Breast epithelium (tissue), 4 donors: ENCODE results near the gene PROK2. TPM values are rescaled to one million over a fixed set of nuclear protein-coding genes. Genes with fewer than 3 reads are reported as not detected.

Experiments
- DNase-seq, 2 donors: peaks; one replicate each; pipeline ENCODE4 v3.0.0-alpha.2; 2019; ENCODE audit warnings: low spot score in 2 of 2
- H3K27ac ChIP-seq, 2 donors: fragments of 200-600 bp; sonication (generic) in 1 of 2; one replicate each; pipeline ENCODE4 v1.5.1; 2016 to 2019; ENCODE audit warnings: mild to moderate bottlenecking in 1 of 2
- H3K27me3 ChIP-seq, 2 donors: fragments of 200-600 bp; sonication (generic) in 1 of 2; one replicate each; pipeline versions ENCODE4 v1.5.1 to v1.6.0; 2017 to 2019; ENCODE audit warnings: control low read depth in 1 of 2, mild to moderate bottlenecking in 1 of 2
- H3K36me3 ChIP-seq: fragments of 200-600 bp; one replicate; pipeline ENCODE4 v1.5.1; 2019
- H3K4me1 ChIP-seq, 2 donors: fragments of 200-600 bp; sonication (generic); one replicate each; pipeline ENCODE4 v1.5.1; 2016 to 2019; ENCODE audit warnings: control low read depth in 1 of 2
- H3K4me3 ChIP-seq, 3 donors: fragments of 200-600 bp; sonication (generic); 1 replicate in 2 of 3; 2 replicates in 1 of 3; pipeline ENCODE4 v1.5.1; 2016 to 2019; ENCODE audit warnings: mild to moderate bottlenecking in 3 of 3, moderate library complexity in 2 of 3
- H3K9me3 ChIP-seq, 2 donors: fragments of 200-600 bp; sonication (generic) in 1 of 2; one replicate each; pipeline ENCODE4 v1.5.1; 2016 to 2019; ENCODE audit warnings: control low read depth in 1 of 2
- CTCF ChIP-seq, 3 donors: fragments of 450-650 bp; IDR thresholded peaks; one replicate each; pipeline ENCODE4 v1.5.1; 2016 to 2017; ENCODE audit warnings: antibody characterized with exemption in 3 of 3, mild to moderate bottlenecking in 3 of 3, moderate library complexity in 3 of 3
- POLR2A ChIP-seq: fragments of 450-650 bp; IDR thresholded peaks from one replicate; pipeline ENCODE4 v1.6.1; 2016; ENCODE audit warnings: antibody characterized with exemption, mild to moderate bottlenecking, moderate library complexity
- POLR2AphosphoS5 ChIP-seq, 3 donors: sonication (generic); formaldehyde crosslinking; IDR thresholded peaks; one replicate each; pipeline ENCODE4 v1.6.1; 2017; ENCODE audit warnings: antibody characterized with exemption in 3 of 3
- intact Hi-C: fragments of 100-400 bp; cut with DNase I; formaldehyde crosslinking; loops from one replicate; pipeline ENCODE4 v1.15.1; 2023; ENCODE audit warnings: low total_unique reads
- total RNA-seq, 3 donors: library from RNA; depleted of rRNA; stranded (reverse); fragments of >200 nt; gene quantifications; one replicate each; pipeline ENCODE4 v1.1.0, GENCODE V29; 2016

Gene PROK2
- total RNA-seq, 3 donors from 2014 or later, result not detected

- no peaks in the 10 kb centered on the region for H3K9me3 ChIP-seq
- no peaks in the 10 kb centered on the region for H3K4me1 ChIP-seq
- peak overlapping the region; percentile 83 to 87 for H3K27ac ChIP-seq
- intact Hi-C loops, result no loop called here
- no peaks in the 10 kb centered on the region for H3K27me3 ChIP-seq
- H3K4me3 ChIP-seq, result peak overlapping the region; percentile 76 to 96 (median 85)
- no peak for DNase-seq
- TF ChIP-seq POLR2AphosphoS5 (IDR thresholded peaks at IDR 0.05) (peak in 1 of 3 donors; percentile 28), CTCF (IDR thresholded peaks at IDR 0.05) (no peak)
- H3K36me3 ChIP-seq, result no peaks in the 10 kb centered on the region
These were observed 60.2 kb downstream of the PROK2 start for GRCh38 chr3:71724584-71725270.

- TF ChIP-seq POLR2AphosphoS5 (IDR thresholded peaks at IDR 0.05), result no peak
- TF ChIP-seq POLR2A, result no peak
- no peak for TF ChIP-seq CTCF (IDR thresholded peaks at IDR 0.05)
- intact Hi-C loops, result no loop called here
- Histone ChIP-seq H3K36me3 (no peaks in the 10 kb centered on the region), H3K9me3 (no peaks in the 10 kb centered on the region), H3K4me1 (no peaks in the 10 kb centered on the region), H3K27me3 (no peaks in the 10 kb centered on the region), H3K4me3 (peak overlapping the region; percentile 76 to 96 (median 85)), H3K27ac (peak overlapping the region in 1 of 2 donors; percentile 83)
- no peak for DNase-seq
These were observed 60.8 kb downstream of the PROK2 start for GRCh38 chr3:71724171-71724453.

- intact Hi-C loops, result no loop called here
- Histone ChIP-seq H3K27me3 (no peaks in the 10 kb centered on the region), H3K36me3 (no peaks in the 10 kb centered on the region), H3K4me1 (no peaks in the 10 kb centered on the region), H3K27ac (no peak overlapping the region), H3K4me3 (peak overlapping the region; percentile 76 to 96 (median 85)), H3K9me3 (no peaks in the 10 kb centered on the region)
- TF ChIP-seq CTCF (IDR thresholded peaks at IDR 0.05), result no peak
- DNase-seq, result no peak
These were observed 61.3 kb downstream of the PROK2 start for GRCh38 chr3:71723452-71724170.

- no peaks in the 10 kb centered on the region for H3K27me3 ChIP-seq
- no peak for DNase-seq
- no peaks in the 10 kb centered on the region for H3K36me3 ChIP-seq
- no peaks in the 10 kb centered on the region for H3K9me3 ChIP-seq
- no peaks in the 10 kb centered on the region for H3K4me1 ChIP-seq
- no peak overlapping the region for H3K27ac ChIP-seq
- TF ChIP-seq POLR2A (no peak), CTCF (IDR thresholded peaks at IDR 0.05) (no peak)
- intact Hi-C loops, result no loop called here
- H3K4me3 ChIP-seq, result no peak overlapping the region
These were observed 62.3 kb downstream of the PROK2 start for GRCh38 chr3:71722693-71723092.

Other genes starting within 250 kb of the PROK2 start
- gene FOXP1, start 201.4 kb downstream of the PROK2 start, total RNA-seq, result 100 to 1,000 TPM in 2 of 3 donors, 10 to 100 TPM in 1; 61.9 to 267 (median 146) TPM
- gene EIF4E3, start 59.7 kb downstream of the PROK2 start, total RNA-seq, result 10 to 100 TPM; 16.1 to 34.4 (median 19.3) TPM
- gene GPR27, start 31.3 kb downstream of the PROK2 start, total RNA-seq, result 1 to 10 TPM in 2 of 3 donors, under 1 TPM in 1; 0.32 to 4.0 (median 2.0) TPM